ENCODE results near the gene HLCS.
"Not testable (repeated sequence)": the region's sequence is repeated elsewhere in the genome, so short reads cannot be mapped to it uniquely, and the experiment has no call there.

The HLCS gene

GRCh38 chr21:36955783-36956182 is 10.7 kb downstream of the HLCS start:
- DNase-seq, result no peak

DNA sequence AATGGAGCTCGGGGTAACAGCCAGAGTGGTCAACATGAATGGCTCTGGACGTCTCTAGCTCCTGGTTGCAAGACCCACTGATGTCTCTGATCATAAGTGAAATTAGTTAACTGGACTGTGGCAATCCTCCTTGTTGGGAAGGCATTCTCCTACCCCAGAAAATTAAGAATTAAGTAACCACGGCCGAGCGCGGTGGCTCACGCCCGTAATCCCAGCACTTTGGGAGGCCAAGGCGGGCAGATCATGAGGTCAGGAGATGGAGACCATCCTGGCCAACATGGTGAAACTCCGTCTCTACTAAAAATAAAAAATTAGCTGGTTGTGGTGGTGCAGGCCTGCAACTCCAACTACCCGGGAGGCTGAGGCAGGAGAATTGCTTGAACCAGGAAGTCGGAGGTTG is 14.1 kb downstream of the HLCS start:
- not testable (repeated sequence) for DNase-seq

- DNase-seq, result no peak
These were observed 17.0 kb downstream of the HLCS start for GRCh38 chr21:36949171-36950141.

- DNase-seq, result no peak
These were observed 17.8 kb downstream of the HLCS start for GRCh38 chr21:36948686-36949085.

DNA sequence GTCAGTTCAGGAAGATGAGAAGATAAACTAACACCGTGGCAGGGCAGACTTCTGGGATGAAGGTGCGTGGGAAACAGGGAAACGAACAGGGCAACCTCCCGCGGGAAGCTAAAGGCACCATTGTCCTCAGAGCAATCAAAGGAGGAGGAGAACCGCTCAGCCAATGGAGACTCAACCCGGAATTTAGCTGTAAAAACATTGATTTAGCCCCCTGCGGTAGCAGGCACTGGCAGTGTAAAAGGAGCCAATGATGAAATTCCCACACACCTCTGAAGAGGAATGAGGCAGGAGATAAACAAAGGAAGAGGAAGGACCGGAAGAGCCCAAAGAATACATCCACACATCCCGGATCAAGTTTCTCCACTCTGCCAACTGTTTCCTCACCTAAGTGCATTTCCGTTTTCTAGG is 19.5 kb downstream of the HLCS start:
- no peak for DNase-seq

GRCh38 chr21:36945496-36946138 is 20.9 kb downstream of the HLCS start:
- no peak for DNase-seq

- DNase-seq, result no peak
These were observed 29.9 kb downstream of the HLCS start for GRCh38 chr21:36936361-36937135.

GRCh38 chr21:36934864-36935420 is 31.5 kb downstream of the HLCS start:
- no peak for DNase-seq

GRCh38 chr21:36932161-36932816 is 34.2 kb downstream of the HLCS start:
- DNase-seq, result no peak

- DNase-seq, result no peak
These were observed 36.8 kb downstream of the HLCS start for GRCh38 chr21:36929622-36930021.

DNA sequence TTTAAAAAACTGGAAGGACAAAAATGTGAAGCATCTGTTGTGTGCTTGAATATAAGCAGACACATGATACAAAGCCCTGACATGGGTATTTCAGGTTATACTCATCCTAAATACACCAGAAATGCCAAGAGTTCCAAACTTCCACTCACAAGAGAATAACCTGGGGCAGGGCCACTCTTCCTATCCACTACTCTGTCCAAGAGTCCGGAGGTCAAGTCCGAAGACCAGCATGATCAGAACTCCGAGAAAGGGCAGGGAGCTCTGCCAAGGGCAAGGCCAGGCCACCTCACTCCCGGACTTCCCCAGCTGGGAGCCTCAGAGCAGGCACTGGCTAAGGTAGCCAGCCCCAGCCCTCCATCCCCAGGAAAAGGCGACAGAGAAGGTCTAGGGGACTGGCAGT is 37.5 kb downstream of the HLCS start:
- no peak for DNase-seq

DNA sequence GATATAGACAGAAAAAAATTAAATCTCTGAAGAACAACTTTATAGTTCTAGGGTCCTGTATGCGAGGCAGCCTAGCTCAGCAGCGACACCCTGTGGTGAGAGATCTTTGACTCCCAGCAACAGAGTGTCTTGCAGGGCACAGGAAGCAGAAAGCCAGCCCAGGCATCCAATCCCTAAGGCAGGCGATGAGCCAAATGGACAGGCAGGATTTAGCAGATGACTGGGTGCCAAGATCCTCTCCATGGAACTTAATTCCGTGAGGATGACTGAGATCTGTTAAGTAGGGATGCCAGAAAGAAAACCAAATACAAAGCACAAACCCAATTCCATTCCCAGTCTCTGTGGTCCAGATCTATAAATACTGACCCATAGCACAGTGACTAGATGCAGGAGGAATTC is 38.8 kb downstream of the HLCS start:
- DNase-seq, result peak; percentile 47 to 65

GRCh38 chr21:36926989-36927718 is 39.3 kb downstream of the HLCS start:
- no peak for DNase-seq

GRCh38 chr21:36923270-36923669 is 43.2 kb downstream of the HLCS start:
- DNase-seq, result no peak

GRCh38 chr21:36922861-36923260 is 43.6 kb downstream of the HLCS start:
- no peak for DNase-seq

DNA sequence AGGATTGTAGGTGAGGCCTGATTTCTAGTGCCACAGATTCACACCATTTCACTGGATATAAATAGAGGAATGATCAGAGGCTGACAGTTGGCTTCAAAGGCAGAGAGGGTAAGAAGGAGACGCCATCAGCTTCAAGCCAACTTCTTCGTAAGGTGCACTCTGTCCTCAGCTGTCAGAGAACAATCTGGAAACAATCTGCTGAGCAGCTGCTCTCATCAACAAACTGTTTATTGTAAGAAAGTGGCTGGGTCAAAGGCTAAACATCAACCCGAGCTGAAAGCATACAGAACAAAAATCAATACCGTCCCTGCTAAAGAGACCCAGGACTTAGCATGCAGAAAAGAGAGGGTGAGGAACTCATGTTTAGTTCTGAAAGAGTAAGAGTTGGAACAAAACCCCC is 48.2 kb downstream of the HLCS start:
- DNase-seq, result no peak

- DNase-seq, result no peak
These were observed 48.9 kb downstream of the HLCS start for GRCh38 chr21:36917471-36918158.

DNA sequence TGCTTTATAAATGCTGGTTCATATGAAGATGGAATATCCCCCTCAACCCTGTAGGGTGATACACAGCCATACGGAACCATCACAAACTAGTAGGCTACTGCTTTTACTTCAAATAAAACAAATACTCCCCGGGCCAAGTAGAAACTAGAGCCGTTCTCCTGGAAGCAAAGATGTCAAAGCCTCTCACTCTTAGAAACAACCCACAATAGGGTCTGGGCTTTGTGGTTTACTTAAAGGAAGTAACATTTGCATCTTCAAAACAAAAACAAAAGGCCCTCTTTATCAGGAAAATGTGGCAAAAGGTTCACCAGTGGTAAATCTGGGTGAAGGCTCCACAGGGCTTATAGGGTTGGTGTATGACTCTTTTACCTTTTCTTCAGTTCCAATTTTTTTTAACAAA is 49.8 kb downstream of the HLCS start:
- no peak for DNase-seq

GRCh38 chr21:36915696-36916245 is 50.7 kb downstream of the HLCS start:
- no peak for DNase-seq

GRCh38 chr21:36915014-36915695 is 51.3 kb downstream of the HLCS start:
- DNase-seq, result no peak
